GM19238 (cell line): ENCODE results near the gene CUL3.

Source experiments
- DNase-seq: peaks from one replicate; pipeline ENCODE4 v3.0.0; 2011; ENCODE audit warnings: low spot score; ENCODE audit not compliant: insufficient read length

The CUL3 gene

GRCh38 chr2:224429441-224429810, 155.7 kb downstream of the CUL3 start:
- no peak for DNase-seq

GRCh38 chr2:224428787-224429440, 156.2 kb downstream of the CUL3 start:
- no peak for DNase-seq

- DNase-seq = no peak
Measured at GRCh38 chr2:224427471-224427870, 157.7 kb downstream of the CUL3 start.

GRCh38 chr2:224426656-224427055, 158.5 kb downstream of the CUL3 start:
- no peak for DNase-seq

GRCh38 chr2:224421065-224421464, 164.1 kb downstream of the CUL3 start:
- no peak for DNase-seq
